HEK293 (cell line): ENCODE measurements around the gene ADAMTS12.

Source experiments
- CTCF ChIA-PET: fragments of 350-600 bp; formaldehyde crosslinking; extraction: SDS; loops from one replicate; lab custom pipeline; 2021; ENCODE audit warnings: antibody characterized with exemption; lab: Yijun Ruan, JAX
- POLR2A ChIA-PET: fragments of 300-600 bp; formaldehyde crosslinking; extraction: SDS; loops from one replicate; lab custom pipeline; 2020; ENCODE audit warnings: antibody characterized with exemption, inconsistent platforms; lab: Yijun Ruan, JAX
- H3K27ac ChIP-seq: fragments of 200-500 bp; sonication (Bioruptor generic); 2 replicates; pipeline ENCODE4 v1.5.1; 2014; ENCODE audit warnings: low read depth, low read length, control low read depth, inconsistent platforms; ENCODE audit errors: extremely low read depth
- H3K36me3 ChIP-seq, 2 experiments: fragments of 200-500 bp in 1 of 2; sonication (Bioruptor generic) in 1 of 2; 1 replicate in 1 of 2; 2 replicates in 1 of 2; pipeline ENCODE4 v1.5.1; 2014 to 2017; ENCODE audit warnings: inconsistent platforms in 2 of 2, low read length in 2 of 2; ENCODE audit not compliant: control insufficient read depth in 2 of 2, insufficient read depth in 1 of 2
- H3K4me1 ChIP-seq: fragments of 200-500 bp; sonication (Bioruptor generic); 2 replicates; pipeline ENCODE4 v1.5.1; 2014; ENCODE audit warnings: mild to moderate bottlenecking, low read length, inconsistent platforms; ENCODE audit not compliant: control insufficient read depth, insufficient read depth
- H3K4me3 ChIP-seq: 2 replicates; pipeline ENCODE4 v1.5.1; 2011; ENCODE audit warnings: low read depth, mild to moderate bottlenecking, control low read depth, low read length, moderate library complexity
- H3K9me3 ChIP-seq: fragments of 200-500 bp; sonication (Bioruptor generic); 2 replicates; pipeline ENCODE4 v1.5.1; 2014; ENCODE audit warnings: low read depth, low read length, inconsistent platforms; ENCODE audit not compliant: control insufficient read depth, insufficient read depth
- BCL6B ChIP-seq: fragments of 450-650 bp; formaldehyde crosslinking; IDR thresholded peaks from 2 replicates; pipeline ENCODE4 v1.5.1; 2017; ENCODE audit warnings: missing biosample characterization, missing genetic modification characterization
- GLI2 ChIP-seq: fragments of 450-650 bp; formaldehyde crosslinking; IDR thresholded peaks from 2 replicates; pipeline ENCODE4; 2017; ENCODE audit warnings: missing biosample characterization, missing genetic modification characterization, low read depth, borderline replicate concordance
- KLF10 ChIP-seq: fragments of 450-650 bp; IDR thresholded peaks from 2 replicates; pipeline ENCODE4 v1.5.1; 2018; ENCODE audit warnings: missing biosample characterization, mild to moderate bottlenecking, missing genetic modification characterization
- KLF16 ChIP-seq: fragments of 450-650 bp; formaldehyde crosslinking; IDR thresholded peaks from 2 replicates; pipeline ENCODE4 v1.5.1; 2017; ENCODE audit warnings: missing biosample characterization, missing genetic modification characterization
- KLF7 ChIP-seq: fragments of 450-650 bp; formaldehyde crosslinking; IDR thresholded peaks from 2 replicates; pipeline ENCODE4 v1.5.1; 2016; ENCODE audit warnings: missing biosample characterization, missing genetic modification characterization, borderline replicate concordance
- MZF1 ChIP-seq: fragments of 450-650 bp; formaldehyde crosslinking; IDR thresholded peaks from 2 replicates; pipeline ENCODE4 v1.5.1; 2017; ENCODE audit warnings: missing biosample characterization, missing genetic modification characterization, borderline replicate concordance
- PBX3 ChIP-seq: sonication (generic); formaldehyde crosslinking; IDR thresholded peaks from 2 replicates; pipeline ENCODE4 v1.8.1; 2022; ENCODE audit warnings: mild to moderate bottlenecking, moderate library complexity, missing genetic modification reagents
- PRDM1 ChIP-seq: fragments of 450-650 bp; formaldehyde crosslinking; IDR thresholded peaks from 2 replicates; pipeline ENCODE4; 2016; ENCODE audit warnings: missing biosample characterization, missing genetic modification characterization
- REST ChIP-seq: fragments of 450-650 bp; formaldehyde crosslinking; IDR thresholded peaks from 2 replicates; pipeline ENCODE4 v1.5.1; 2016; ENCODE audit warnings: missing biosample characterization, missing genetic modification characterization
- ZBTB7A ChIP-seq: fragments of 450-650 bp; formaldehyde crosslinking; IDR thresholded peaks from 2 replicates; pipeline ENCODE4 v1.5.1; 2016; ENCODE audit warnings: low read depth, missing biosample characterization, missing genetic modification characterization
- ZBTB8A ChIP-seq: fragments of 450-650 bp; formaldehyde crosslinking; IDR thresholded peaks from 2 replicates; pipeline ENCODE4 v1.5.1; 2016; ENCODE audit warnings: missing biosample characterization, missing genetic modification characterization
- ZFHX2 ChIP-seq: fragments of 450-650 bp; formaldehyde crosslinking; conservative IDR thresholded peaks from 2 replicates; pipeline ENCODE4 v1.5.1; 2016; ENCODE audit warnings: missing biosample characterization, missing genetic modification characterization
- ZNF148 ChIP-seq: fragments of 450-650 bp; formaldehyde crosslinking; IDR thresholded peaks from 2 replicates; pipeline ENCODE4 v1.5.0; 2017; ENCODE audit warnings: missing biosample characterization, missing genetic modification characterization, borderline replicate concordance
- ZNF23 ChIP-seq: fragments of 450-650 bp; formaldehyde crosslinking; IDR thresholded peaks from 2 replicates; pipeline ENCODE4 v1.5.1; 2016; ENCODE audit warnings: missing biosample characterization, missing genetic modification characterization, borderline replicate concordance
- ZNF239 ChIP-seq: fragments of 450-650 bp; formaldehyde crosslinking; IDR thresholded peaks from 2 replicates; pipeline ENCODE4 v1.5.1; 2016; ENCODE audit warnings: missing biosample characterization, missing genetic modification characterization
- ZNF341 ChIP-seq: fragments of 450-650 bp; formaldehyde crosslinking; IDR thresholded peaks from 2 replicates; pipeline ENCODE4; 2016; ENCODE audit warnings: low read depth, missing biosample characterization, missing genetic modification characterization
- ZNF394 ChIP-seq: fragments of 450-650 bp; formaldehyde crosslinking; IDR thresholded peaks from 2 replicates; pipeline ENCODE4 v1.5.1; 2016; ENCODE audit warnings: missing biosample characterization, missing genetic modification characterization, mild to moderate bottlenecking, moderate library complexity, borderline replicate concordance
- ZNF423 ChIP-seq: fragments of 450-650 bp; formaldehyde crosslinking; IDR thresholded peaks from 2 replicates; pipeline ENCODE4 v1.5.1; 2016; ENCODE audit warnings: missing biosample characterization, missing genetic modification characterization
- ZNF521 ChIP-seq: fragments of 450-650 bp; formaldehyde crosslinking; IDR thresholded peaks from 2 replicates; pipeline ENCODE4 v1.5.1; 2017; ENCODE audit warnings: missing biosample characterization, mild to moderate bottlenecking, missing genetic modification characterization
- ZNF530 ChIP-seq: fragments of 450-650 bp; formaldehyde crosslinking; IDR thresholded peaks from 2 replicates; pipeline ENCODE4 v1.5.1; 2016; ENCODE audit warnings: low read depth, missing biosample characterization, missing genetic modification characterization
- ZNF560 ChIP-seq: fragments of 450-650 bp; formaldehyde crosslinking; IDR thresholded peaks from 2 replicates; pipeline ENCODE4 v1.5.1; 2017; ENCODE audit warnings: missing biosample characterization, missing genetic modification characterization, borderline replicate concordance
- ZNF768 ChIP-seq: fragments of 450-650 bp; formaldehyde crosslinking; IDR thresholded peaks from 2 replicates; pipeline ENCODE4 v1.5.1; 2018; ENCODE audit warnings: missing biosample characterization, mild to moderate bottlenecking, missing genetic modification characterization
- ZNF837 ChIP-seq: fragments of 450-650 bp; formaldehyde crosslinking; IDR thresholded peaks from 2 replicates; pipeline ENCODE4 v1.5.1; 2016; ENCODE audit warnings: missing biosample characterization, missing genetic modification characterization

Gene ADAMTS12

GRCh38 chr5:33711094-33711679 is 180.6 kb downstream of the ADAMTS12 start (continued):
- no peak for TF ChIP-seq ZNF837 (tag by site-specific recombination)
- TF ChIP-seq ZFHX2 (tag by site-specific recombination): no peak
- TF ChIP-seq BCL6B (tag by site-specific recombination): no peak
- TF ChIP-seq PBX3 (CRISPR knock-in tag): no peak
- TF ChIP-seq GLI2 (tag by site-specific recombination): no peak
- no peak for TF ChIP-seq ZNF768 (tag by site-specific recombination)
- no peak for TF ChIP-seq MZF1 (tag by site-specific recombination)

GRCh38 chr5:33702867-33703266 is 188.9 kb downstream of the ADAMTS12 start:
- POLR2A ChIA-PET: no interaction called here
- TF ChIP-seq ZNF23 (tag by site-specific recombination) (no peak), ZNF521 (tag by site-specific recombination) (no peak), ZNF148 (tag by site-specific recombination) (no peak), REST (no peak), ZNF239 (tag by site-specific recombination) (no peak), MZF1 (tag by site-specific recombination) (no peak), ZBTB7A (tag by site-specific recombination) (no peak), ZNF341 (tag by site-specific recombination) (no peak), ZNF560 (tag by site-specific recombination) (no peak), KLF7 (tag by site-specific recombination) (no peak), ZNF394 (tag by site-specific recombination) (no peak), ZNF768 (tag by site-specific recombination) (no peak), PRDM1 (no peak), KLF10 (tag by site-specific recombination) (no peak), ZNF423 (no peak), ZNF530 (tag by site-specific recombination) (no peak), KLF16 (no peak), ZBTB8A (tag by site-specific recombination) (no peak)
- TF ChIP-seq, all 188 proteins: peak for 0
- CTCF ChIA-PET: no interaction called here
- no peaks in the 10 kb centered on the region; the same call in 1 of the 2 replicates for H3K9me3 ChIP-seq
- no peaks in the 10 kb centered on the region for H3K36me3 ChIP-seq
- H3K4me1 ChIP-seq: no peaks in the 10 kb centered on the region
- no peak overlapping the region for H3K27ac ChIP-seq
- no peak overlapping the region for H3K4me3 ChIP-seq
